HL-60 (cell line): Measurements from ENCODE around the gene MRPL37.
A peak's percentile ranks its signal among the peaks of the same experiment; 100 is the strongest.

Experiments used
- GABPA ChIP-seq: IDR thresholded peaks from 2 replicates; pipeline ENCODE4 v1.6.1; 2012; ENCODE audit warnings: low read depth
- POLR2AphosphoS5 ChIP-seq: IDR thresholded peaks from 2 replicates; pipeline ENCODE4 v1.6.1; 2012; ENCODE audit warnings: low read depth
- REST ChIP-seq: IDR thresholded peaks from 2 replicates; pipeline ENCODE4 v1.6.1; 2012; ENCODE audit warnings: low read depth; ENCODE audit not compliant: insufficient replicate concordance
- SPI1 ChIP-seq: IDR thresholded peaks from 2 replicates; pipeline ENCODE4 v1.6.1; 2012; ENCODE audit warnings: low read depth, mild to moderate bottlenecking, borderline replicate concordance
- TF ChIP-seq, protein P1 (sequence below): IDR thresholded peaks from one replicate; pipeline ENCODE4 v1.5.1; 2011; ENCODE audit warnings: low read length, control low read depth, inconsistent platforms; ENCODE audit not compliant: insufficient read depth

- TF ChIP-seq, protein P1, sequence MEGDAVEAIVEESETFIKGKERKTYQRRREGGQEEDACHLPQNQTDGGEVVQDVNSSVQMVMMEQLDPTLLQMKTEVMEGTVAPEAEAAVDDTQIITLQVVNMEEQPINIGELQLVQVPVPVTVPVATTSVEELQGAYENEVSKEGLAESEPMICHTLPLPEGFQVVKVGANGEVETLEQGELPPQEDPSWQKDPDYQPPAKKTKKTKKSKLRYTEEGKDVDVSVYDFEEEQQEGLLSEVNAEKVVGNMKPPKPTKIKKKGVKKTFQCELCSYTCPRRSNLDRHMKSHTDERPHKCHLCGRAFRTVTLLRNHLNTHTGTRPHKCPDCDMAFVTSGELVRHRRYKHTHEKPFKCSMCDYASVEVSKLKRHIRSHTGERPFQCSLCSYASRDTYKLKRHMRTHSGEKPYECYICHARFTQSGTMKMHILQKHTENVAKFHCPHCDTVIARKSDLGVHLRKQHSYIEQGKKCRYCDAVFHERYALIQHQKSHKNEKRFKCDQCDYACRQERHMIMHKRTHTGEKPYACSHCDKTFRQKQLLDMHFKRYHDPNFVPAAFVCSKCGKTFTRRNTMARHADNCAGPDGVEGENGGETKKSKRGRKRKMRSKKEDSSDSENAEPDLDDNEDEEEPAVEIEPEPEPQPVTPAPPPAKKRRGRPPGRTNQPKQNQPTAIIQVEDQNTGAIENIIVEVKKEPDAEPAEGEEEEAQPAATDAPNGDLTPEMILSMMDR, result no peak
- TF ChIP-seq REST (no peak), POLR2AphosphoS5 (no peak), SPI1 (peak; percentile 84), GABPA (no peak)
Measured at GRCh38 chr1:54219688-54220003, 19.7 kb downstream of the MRPL37 start.
